Measurements from ENCODE around the gene POP4.

DNA sequence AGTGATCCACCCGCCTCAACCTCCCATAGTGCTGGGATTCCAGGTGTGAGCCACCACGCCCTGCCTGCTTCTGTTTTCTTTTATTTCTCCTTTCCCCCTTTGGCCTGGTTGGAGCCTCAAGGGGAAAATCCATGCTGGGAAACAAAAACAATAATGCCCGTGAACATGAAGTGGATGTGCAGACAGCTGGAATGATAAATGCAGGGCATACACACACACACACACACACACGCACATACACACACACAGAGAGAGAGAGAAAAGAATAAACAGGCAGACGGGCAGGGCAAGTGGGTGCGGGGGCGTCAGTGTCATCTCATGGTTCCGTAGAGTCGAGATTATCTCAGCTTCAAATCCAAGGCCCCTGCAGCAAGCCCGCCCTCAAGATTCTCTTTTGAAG lies 54.8 kb downstream of the POP4 start:
- TF ChIP-seq, protein P1, sequence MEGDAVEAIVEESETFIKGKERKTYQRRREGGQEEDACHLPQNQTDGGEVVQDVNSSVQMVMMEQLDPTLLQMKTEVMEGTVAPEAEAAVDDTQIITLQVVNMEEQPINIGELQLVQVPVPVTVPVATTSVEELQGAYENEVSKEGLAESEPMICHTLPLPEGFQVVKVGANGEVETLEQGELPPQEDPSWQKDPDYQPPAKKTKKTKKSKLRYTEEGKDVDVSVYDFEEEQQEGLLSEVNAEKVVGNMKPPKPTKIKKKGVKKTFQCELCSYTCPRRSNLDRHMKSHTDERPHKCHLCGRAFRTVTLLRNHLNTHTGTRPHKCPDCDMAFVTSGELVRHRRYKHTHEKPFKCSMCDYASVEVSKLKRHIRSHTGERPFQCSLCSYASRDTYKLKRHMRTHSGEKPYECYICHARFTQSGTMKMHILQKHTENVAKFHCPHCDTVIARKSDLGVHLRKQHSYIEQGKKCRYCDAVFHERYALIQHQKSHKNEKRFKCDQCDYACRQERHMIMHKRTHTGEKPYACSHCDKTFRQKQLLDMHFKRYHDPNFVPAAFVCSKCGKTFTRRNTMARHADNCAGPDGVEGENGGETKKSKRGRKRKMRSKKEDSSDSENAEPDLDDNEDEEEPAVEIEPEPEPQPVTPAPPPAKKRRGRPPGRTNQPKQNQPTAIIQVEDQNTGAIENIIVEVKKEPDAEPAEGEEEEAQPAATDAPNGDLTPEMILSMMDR (IDR thresholded peaks at IDR 0.05 in 4 of 5, conservative IDR thresholded peaks at IDR 0.05 in 1 of 5): no peak
- no peak for TF ChIP-seq POLR2A (IDR thresholded peaks at IDR 0.05)
